Stimulated activated CD4-positive, alpha-beta T cell treated with anti-CD3 and anti-CD28 coated beads, TNF-alpha, amount 100 ng/mL, for 1 hour (primary cell): ENCODE measurements around the gene MRAS.

ENCODE experiments used
- DNase-seq, 3 donors: peaks; one replicate each; pipeline ENCODE4 v3.0.0-alpha.2; 2020; ENCODE audit warnings: low read depth in 3 of 3, low spot score in 1 of 3

The MRAS gene

GRCh38 chr3:138347960-138348753, at the start of gene MRAS:
MRAS (plus strand) TSS chr3:138348579; CDS start chr3:138372884, 24,305 bp downstream.
- no peak for DNase-seq

- no peak for DNase-seq
Measured at GRCh38 chr3:138300647-138301046, 47.7 kb upstream of the MRAS start.

- DNase-seq: no peak
Measured at GRCh38 chr3:138303474-138303873, 44.9 kb upstream of the MRAS start.

DNA sequence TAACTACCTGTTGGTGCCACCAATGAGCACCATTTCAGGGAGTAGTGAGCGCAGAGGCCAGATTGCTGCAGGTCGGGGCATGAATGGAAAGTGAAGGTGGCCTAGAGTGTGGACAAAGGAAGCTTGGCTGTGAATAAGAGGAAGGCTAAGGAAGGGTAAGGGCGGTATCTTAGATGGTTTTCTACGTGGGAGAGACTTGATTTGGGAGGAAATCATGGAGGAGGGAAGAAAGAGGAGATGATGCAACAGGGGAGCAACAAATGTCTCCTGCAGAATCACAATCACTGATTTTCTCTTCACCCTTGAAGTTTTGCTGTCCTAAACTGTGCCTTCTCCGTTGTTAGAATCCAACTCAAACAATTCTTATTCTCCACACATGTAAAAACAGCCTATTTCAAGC, 40.5 kb upstream of the MRAS start:
- DNase-seq: no peak

DNA sequence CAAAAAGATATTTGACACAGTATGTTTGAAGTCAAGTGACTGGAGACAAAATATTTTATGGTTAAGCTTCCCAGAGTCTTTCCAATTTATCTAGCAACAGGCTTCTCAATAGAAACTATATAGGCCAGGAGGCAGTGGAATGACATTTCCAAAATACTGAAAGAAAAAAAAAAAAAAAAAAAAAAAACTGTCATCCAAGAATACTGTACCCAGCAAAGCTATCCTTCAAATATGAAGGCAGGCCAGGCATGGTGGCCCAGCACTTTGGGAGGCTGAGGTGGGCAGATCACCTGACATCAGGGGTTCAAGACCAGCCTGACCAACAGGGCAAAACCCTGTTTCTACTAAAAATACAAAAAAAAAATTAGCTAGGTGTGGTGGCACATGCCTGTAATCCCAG, 39.6 kb upstream of the MRAS start:
- DNase-seq: no peak

GRCh38 chr3:138310494-138310893, 37.9 kb upstream of the MRAS start:
- DNase-seq: no peak

- no peak for DNase-seq
Measured at GRCh38 chr3:138314751-138315150, 33.6 kb upstream of the MRAS start.

- no peak for DNase-seq
Measured at GRCh38 chr3:138317687-138318086, 30.7 kb upstream of the MRAS start.

GRCh38 chr3:138323971-138324370, 24.4 kb upstream of the MRAS start:
- no peak for DNase-seq

GRCh38 chr3:138325990-138326389, 22.4 kb upstream of the MRAS start:
- DNase-seq: no peak

DNA sequence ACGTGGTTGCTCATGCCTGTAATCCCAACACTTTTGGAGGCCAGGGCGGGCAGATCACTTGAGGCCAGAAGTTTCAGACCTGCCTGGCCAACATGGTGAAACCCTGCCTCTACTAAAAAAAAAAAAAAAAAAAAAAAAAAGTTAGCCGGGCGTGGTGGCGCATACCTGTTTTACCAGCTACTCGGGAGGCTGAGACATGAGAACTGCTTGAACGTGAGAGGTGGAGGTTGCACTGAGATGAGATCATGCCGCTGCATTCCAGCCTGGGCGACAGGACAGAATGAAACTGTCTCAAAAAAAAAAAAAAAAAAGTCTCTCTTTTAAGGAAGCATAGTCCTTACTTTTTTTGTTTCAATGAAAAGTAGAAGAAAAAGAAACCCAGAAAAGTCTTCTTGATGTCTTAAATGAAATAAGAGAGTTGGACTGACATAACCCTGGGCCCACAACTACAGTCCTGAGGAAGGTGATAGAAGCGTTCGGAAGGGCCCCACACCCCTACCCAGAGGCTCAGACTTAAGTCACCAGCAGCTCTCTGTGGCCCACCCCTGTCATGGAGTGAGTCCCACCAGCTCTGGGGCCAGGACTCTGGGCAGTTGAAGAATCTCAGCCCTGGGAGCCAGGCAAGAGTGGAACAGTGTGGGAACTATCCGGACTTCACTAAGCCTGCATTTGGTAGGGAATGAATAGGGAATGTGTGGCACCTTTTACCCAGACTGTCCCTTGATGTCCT, 21.3 kb upstream of the MRAS start:
- DNase-seq: no peak

DNA sequence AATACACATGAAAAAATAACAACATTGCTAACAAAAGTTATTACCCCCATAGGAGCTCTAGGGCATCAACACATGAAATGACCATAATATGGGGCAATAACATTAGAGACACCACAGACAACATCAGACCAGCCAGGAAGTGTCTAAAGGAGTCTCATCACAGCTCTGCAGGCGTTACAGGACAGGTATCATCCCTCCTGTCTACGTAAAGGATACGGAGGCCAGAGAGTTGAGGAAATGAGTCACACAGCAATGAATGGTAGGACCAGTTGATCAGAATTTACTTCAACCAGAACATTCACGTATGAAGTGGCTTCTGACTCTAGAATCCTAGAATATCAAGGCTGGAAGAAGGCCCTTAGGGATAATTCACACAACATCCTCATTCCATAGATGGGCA, 20.5 kb upstream of the MRAS start:
- no peak for DNase-seq

DNA sequence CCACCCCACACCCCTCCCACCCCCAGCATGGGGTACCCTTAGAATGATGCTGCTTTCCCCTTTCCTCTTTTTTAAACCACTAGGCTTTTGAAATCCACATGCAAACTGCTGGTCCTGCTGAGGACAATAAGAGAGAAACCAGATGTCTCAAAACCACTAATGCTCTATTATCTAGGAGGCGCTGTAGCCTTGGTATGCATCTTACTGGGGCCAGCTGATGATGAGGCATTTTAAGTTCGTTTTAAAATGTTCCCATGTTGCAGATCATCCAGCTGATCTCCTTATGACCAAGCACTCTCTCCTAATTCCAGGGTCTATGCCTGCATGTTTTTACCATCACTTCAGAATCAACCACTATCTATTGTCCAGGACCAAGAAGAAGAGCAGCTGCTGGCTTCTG, 20.0 kb upstream of the MRAS start:
- DNase-seq: no peak

DNA sequence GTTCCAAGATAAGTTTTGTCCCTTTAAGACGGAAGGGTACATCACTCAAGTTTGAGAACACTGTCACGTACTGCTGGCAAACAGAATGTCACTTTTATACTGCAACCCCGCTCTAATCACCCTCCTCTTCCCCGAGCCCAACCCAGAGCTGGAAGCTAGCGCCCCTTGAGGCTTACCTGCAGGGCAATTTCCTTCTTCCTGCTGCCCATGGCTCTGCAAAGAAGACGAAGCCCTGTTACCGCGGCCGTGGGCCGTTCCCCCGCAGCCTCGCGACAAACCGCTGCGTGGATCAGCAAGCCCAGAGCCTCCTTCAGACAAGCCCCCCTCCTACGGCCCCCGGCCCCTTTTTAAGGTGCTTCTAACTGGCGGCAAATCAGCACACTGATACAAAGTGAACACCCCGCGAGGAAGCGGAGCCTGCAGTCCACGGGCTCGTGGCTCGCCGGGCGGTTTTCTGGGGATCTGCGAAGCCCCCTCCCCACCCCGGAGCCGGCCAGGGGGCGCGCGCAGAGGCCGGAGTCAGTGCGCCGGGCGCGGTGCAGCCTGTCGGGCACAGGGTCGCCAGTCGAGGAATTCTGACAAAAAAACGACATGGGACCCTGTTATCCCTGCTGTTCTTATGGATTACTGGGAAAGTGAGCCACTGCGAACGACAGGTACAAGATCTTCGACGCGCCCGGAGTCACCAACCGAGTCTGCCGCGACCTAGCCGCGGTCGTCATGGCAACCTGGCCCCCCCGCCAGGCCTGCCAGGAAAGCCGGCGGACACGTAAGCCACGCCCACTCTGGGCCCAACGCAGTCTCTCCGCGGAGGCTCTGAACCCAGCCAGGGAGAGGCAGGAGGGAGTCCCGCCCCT, 19.0 kb upstream of the MRAS start, which contains the start of gene NME9:
NME9 (minus strand) TSS at position 725 of the 857 bp plus-strand sequence; CDS start at position 209, 516 bp downstream.
- peak; percentile 76 to 82 (median 78) for DNase-seq

- DNase-seq: no peak
Measured at GRCh38 chr3:138329984-138330293, 18.4 kb upstream of the MRAS start.

- DNase-seq: no peak
Measured at GRCh38 chr3:138331143-138331894, 17.1 kb upstream of the MRAS start.

- DNase-seq: no peak
Measured at GRCh38 chr3:138332472-138333073, 15.8 kb upstream of the MRAS start.

DNA sequence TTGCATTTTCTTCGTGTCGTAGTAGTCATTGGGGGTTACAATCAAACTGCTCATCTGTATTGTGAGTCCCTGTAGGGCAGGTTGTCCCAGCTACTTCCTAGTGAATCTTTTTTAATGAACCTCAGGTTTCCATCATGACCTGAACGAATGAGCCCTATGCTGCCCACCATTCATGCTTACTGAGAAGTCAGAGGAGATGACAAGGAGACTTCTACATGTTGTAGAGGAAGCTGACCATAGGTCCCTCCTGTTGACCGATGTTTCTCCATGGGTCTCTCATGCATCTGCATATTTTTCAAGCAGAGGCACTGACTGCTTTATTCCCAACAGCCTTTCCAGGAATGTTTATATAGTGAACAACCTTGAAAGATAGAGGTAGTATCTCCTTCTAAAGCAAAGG, 13.8 kb upstream of the MRAS start:
- DNase-seq: no peak

DNA sequence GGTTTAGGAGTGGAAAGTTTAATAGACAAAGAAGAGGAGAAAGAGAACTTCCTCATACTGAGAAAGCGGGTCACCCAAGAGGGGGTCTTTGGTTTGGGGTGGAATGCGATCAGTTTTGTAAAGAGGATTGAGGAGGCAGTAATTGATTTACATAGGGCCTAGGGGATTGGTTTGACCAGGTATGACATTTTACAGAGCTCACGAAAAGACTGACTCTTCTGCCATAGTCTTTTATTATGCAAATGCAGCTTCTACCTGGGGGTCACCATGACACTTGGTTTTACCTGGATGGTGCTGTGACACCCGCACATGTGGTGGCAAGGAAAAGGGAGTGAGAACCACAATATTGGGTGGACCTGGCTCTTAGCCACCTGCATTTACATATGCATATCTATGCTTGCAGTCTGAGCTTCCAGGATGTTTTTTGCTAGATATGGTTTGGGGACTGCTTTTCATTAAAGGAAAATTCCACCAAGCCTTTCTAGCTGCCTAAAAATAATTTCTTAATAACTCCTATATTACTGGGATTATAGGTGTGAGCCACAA, 11.9 kb upstream of the MRAS start:
- no peak for DNase-seq

DNA sequence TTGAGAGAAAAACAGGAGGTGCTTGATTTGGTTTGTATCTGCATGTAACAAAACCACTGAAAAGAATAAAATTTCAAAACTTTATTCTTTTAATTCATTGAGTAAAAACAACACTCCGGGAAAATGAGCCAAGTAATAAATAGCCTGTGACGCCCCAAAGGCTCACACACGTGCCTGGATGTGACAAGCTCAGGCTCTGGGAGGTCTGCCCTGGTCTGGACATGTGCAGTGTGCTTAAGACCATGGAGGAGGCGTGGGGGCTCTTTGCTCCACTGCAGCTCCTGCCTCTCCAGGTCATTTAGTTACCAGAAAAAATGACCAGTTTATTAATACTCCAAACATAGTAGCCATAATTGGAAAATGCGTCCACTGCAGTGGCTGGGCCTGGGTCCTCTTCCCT, 10.1 kb upstream of the MRAS start:
- no peak for DNase-seq
